ENCODE results near the gene GAS2L1. TPM values are rescaled to one million over a fixed set of nuclear protein-coding genes. Genes with fewer than 3 reads are reported as not detected.
A peak's percentile ranks its signal among the peaks of the same experiment; 100 is the strongest.

GAS2L1 gene
- total RNA-seq, 3 donors from 2014 or later, result 12.2 to 19.3 (median 15.7) TPM

GRCh38 chr22:29327089-29327764 lies 20.8 kb downstream of the GAS2L1 start:
- H3K27me3 ChIP-seq, result no peaks in the 10 kb centered on the region
- intact Hi-C loops (cut with DNase I; ENCODE audit: low total_unique reads), result no loop called here
- no peaks in the 10 kb centered on the region for H3K9me3 ChIP-seq
- H3K27ac ChIP-seq, result no peak overlapping the region
- no peak for DNase-seq (ENCODE audit: low spot score in 2 of 2)
- no peaks in the 10 kb centered on the region for H3K36me3 ChIP-seq
- no peak for TF ChIP-seq POLR2A (IDR thresholded peaks at IDR 0.05)
- no peak for TF ChIP-seq POLR2AphosphoS5 (IDR thresholded peaks at IDR 0.05)
- TF ChIP-seq, protein P1, sequence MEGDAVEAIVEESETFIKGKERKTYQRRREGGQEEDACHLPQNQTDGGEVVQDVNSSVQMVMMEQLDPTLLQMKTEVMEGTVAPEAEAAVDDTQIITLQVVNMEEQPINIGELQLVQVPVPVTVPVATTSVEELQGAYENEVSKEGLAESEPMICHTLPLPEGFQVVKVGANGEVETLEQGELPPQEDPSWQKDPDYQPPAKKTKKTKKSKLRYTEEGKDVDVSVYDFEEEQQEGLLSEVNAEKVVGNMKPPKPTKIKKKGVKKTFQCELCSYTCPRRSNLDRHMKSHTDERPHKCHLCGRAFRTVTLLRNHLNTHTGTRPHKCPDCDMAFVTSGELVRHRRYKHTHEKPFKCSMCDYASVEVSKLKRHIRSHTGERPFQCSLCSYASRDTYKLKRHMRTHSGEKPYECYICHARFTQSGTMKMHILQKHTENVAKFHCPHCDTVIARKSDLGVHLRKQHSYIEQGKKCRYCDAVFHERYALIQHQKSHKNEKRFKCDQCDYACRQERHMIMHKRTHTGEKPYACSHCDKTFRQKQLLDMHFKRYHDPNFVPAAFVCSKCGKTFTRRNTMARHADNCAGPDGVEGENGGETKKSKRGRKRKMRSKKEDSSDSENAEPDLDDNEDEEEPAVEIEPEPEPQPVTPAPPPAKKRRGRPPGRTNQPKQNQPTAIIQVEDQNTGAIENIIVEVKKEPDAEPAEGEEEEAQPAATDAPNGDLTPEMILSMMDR (IDR thresholded peaks at IDR 0.05), result no peak
- H3K4me1 ChIP-seq, result peaks cover 0 to 9% of the 10 kb centered on the region in 2 donors
- no peak overlapping the region for H3K4me3 ChIP-seq

- Histone ChIP-seq H3K4me3 (no peak overlapping the region), H3K27ac (no peak overlapping the region), H3K4me1 (peaks cover 0 to 9% of the 10 kb centered on the region in 2 donors), H3K36me3 (no peaks in the 10 kb centered on the region), H3K27me3 (no peaks in the 10 kb centered on the region), H3K9me3 (no peaks in the 10 kb centered on the region)
- intact Hi-C loops (cut with DNase I; ENCODE audit: low total_unique reads), result no loop called here
- no peak for DNase-seq (ENCODE audit: low spot score in 2 of 2)
- no peak for TF ChIP-seq POLR2AphosphoS5 (IDR thresholded peaks at IDR 0.05)
- TF ChIP-seq POLR2A (IDR thresholded peaks at IDR 0.05), result no peak
- TF ChIP-seq, protein P1 (IDR thresholded peaks at IDR 0.05), result no peak
Observed at GRCh38 chr22:29328055-29328454, 21.6 kb downstream of the GAS2L1 start.

GRCh38 chr22:29328566-29329500 lies 22.4 kb downstream of the GAS2L1 start:
- Histone ChIP-seq H3K4me3 (no peak overlapping the region), H3K36me3 (no peaks in the 10 kb centered on the region), H3K9me3 (no peaks in the 10 kb centered on the region), H3K27me3 (no peaks in the 10 kb centered on the region), H3K27ac (no peak overlapping the region), H3K4me1 (peaks cover 0 to 9% of the 10 kb centered on the region in 2 donors)
- DNase-seq (ENCODE audit: low spot score in 2 of 2), result no peak
- intact Hi-C loops (cut with DNase I; ENCODE audit: low total_unique reads), result no loop called here
- no peak for TF ChIP-seq POLR2AphosphoS5 (IDR thresholded peaks at IDR 0.05)
- TF ChIP-seq POLR2A (IDR thresholded peaks at IDR 0.05), result no peak
- TF ChIP-seq, protein P1 (IDR thresholded peaks at IDR 0.05), result no peak

DNA sequence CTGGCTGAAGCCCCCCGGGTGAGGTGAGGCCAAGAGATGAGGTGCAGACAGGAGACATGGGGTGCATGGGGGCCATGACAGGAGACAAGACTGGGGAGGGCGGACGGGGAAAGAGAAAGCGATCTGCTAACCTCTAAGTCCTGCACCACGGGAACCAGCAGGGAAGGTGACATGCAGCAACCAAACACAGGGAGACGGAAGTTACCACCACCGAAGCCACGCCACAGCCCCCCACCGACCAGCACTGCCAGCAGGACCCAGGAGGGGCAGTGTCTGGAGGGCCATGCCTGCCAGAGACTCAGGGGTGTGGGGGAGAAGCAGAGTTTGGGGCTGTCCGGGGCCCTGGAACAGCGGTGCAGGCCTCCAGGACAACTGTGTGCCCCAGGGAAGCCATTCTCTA lies 23.1 kb downstream of the GAS2L1 start:
- DNase-seq (ENCODE audit: low spot score in 2 of 2), result no peak
- no peaks in the 10 kb centered on the region for H3K27me3 ChIP-seq
- H3K4me3 ChIP-seq, result no peak overlapping the region
- no peak overlapping the region for H3K27ac ChIP-seq
- no peaks in the 10 kb centered on the region for H3K36me3 ChIP-seq
- intact Hi-C loops (cut with DNase I; ENCODE audit: low total_unique reads), result no loop called here
- TF ChIP-seq POLR2AphosphoS5 (IDR thresholded peaks at IDR 0.05), result no peak
- TF ChIP-seq POLR2A (IDR thresholded peaks at IDR 0.05), result no peak
- TF ChIP-seq, protein P1 (IDR thresholded peaks at IDR 0.05), result no peak
- H3K9me3 ChIP-seq, result no peaks in the 10 kb centered on the region
- peaks cover 0 to 9% of the 10 kb centered on the region in 2 donors for H3K4me1 ChIP-seq

DNA sequence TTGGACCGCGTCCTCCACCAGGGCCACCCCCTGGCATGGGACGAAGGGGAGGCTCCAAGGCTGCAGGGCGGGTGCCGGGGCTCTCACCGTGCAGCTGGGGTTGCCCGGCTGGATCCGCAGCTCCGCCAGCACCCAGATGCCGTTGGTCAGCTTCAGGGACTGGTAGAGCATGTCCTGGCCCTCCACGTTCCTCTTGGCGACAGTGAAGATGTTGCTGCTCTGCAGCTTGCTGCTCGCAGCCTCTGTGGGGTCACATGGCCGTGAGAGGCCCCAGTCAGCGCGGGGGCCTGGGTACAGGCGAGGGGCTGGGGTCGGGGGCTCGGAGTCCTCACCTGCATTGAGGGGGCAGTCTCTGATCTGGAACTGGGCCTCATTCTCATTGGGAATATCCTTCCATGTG lies 23.8 kb downstream of the GAS2L1 start:
- no peaks in the 10 kb centered on the region for H3K27me3 ChIP-seq
- H3K4me1 ChIP-seq, result peaks cover 0 to 9% of the 10 kb centered on the region in 2 donors
- intact Hi-C loops (cut with DNase I; ENCODE audit: low total_unique reads), result no loop called here
- no peaks in the 10 kb centered on the region for H3K36me3 ChIP-seq
- no peak overlapping the region for H3K4me3 ChIP-seq
- TF ChIP-seq POLR2AphosphoS5 (IDR thresholded peaks at IDR 0.05) (no peak), POLR2A (IDR thresholded peaks at IDR 0.05) (no peak)
- TF ChIP-seq, protein P1 (IDR thresholded peaks at IDR 0.05), result no peak
- DNase-seq (ENCODE audit: low spot score in 2 of 2), result no peak
- H3K27ac ChIP-seq, result peak overlapping the region in 1 of 2 donors; percentile 38
- no peaks in the 10 kb centered on the region for H3K9me3 ChIP-seq
